GM21390 (cell line): Measurements from ENCODE around the gene TF.

ENCODE experiments used
- ATAC-seq: cut with Tn5 transposase; IDR thresholded peaks from one replicate; pipeline ENCODE4 v1.9.1; 2021; ENCODE audit not compliant: unreplicated experiment

The TF gene

DNA sequence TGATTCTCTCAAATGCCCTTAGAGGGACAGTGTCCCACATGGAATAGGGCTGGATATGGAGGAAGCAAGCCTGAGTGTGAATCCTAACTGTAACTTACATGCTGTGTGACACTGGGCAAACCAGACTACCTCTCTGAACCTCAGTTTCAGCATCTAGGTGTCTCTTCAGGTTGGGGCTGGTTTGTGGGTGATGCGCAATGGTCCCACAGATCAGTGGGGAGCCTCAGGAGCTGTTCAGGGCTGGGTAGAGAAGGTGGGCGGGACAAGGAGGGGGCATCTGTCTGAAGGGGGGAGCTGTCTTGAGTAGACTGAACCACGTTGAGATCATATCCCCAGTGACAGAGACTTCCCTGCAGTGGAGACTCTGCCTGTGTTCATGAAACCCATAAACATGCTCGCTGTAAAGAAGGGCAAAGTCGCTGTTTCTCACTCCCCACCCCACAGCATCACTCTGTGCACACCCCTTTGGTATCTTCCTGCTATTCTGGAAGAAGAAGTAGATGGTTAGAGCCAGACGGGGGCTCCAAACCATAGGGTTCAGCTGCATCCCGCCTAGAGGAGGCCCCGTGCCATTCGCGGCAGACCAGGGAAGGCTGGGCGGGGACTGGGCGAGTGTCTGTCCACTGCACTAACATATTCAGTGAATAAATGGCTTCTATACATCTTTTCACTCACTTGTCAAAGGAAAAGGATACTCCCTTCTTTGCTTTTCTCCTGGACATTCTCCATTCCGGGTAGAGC is 87.9 kb downstream of the TF start:
- no peak for ATAC-seq

DNA sequence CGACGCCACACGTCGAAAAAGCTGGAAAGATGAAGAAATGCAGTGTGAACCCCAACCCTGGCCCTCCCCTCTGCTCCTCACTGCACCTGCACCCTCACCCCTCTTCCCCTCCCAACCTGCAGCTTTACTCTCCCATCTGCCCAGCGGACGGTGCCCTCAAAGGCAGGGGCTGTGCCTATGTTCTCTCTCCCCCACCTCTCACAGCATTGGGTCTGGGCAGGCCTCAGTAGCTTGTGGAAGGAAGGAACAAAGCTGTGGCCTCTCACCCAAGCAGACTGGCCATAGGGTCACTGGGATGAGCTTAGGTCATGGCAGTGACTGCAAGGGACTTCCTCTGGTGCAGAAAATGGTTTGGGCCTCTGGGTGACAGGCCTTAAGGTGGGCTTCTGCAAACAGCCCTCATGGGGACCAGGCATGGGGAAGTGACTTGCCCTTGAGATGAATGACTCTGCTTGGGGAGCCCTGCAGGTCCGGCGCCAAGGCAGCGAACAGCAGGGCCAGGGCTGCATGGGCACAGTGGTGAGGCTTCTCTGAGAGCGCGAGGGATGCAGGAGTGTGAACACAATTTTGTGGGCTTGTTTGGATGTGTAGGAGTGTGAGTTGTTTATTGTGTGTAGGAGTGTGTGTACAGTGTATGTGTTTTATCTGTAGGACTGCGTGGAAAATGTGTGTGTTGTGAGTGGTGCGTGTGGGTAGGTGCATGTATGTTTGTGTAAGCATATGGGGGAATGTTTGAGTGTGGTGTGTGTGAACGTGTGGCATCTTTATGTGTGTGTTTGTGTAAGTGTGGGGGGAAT is 88.6 kb downstream of the TF start:
- ATAC-seq, result no peak

DNA sequence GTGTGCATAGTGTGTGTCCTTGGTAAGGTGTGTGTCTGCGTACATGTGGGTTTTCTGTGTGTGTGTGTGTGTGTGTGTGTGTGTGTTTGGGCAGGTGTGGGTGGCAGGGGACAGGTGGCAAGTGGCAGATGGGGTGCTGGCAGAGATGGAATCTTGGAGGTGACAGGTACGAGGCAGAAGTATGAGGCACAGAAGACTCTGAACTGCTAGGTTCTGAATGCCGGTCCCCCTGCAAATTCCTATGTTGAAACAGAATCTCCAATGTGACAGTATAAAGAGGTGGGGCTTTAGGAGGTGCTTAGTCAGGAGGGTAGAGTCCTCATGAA is 89.2 kb downstream of the TF start:
- no peak for ATAC-seq

DNA sequence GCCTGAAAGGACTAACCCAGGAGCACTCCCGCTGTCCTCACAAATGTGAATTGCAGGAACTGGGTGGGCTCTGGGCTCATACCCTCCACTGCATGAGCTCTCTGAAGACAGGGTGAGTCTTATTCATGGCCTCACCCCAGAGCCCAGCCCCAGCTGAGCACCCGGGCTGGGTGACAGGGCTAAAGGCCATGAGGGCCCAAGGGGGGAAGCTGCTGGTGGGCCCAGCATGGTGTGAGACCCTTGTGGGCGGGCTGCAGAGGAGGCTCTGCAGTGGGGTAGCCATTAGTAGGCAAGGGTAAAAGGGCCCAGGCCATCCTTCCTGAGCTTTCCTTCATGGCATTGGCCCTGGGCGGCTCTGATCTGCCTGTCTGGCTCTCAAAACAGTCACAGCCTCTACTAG is 89.8 kb downstream of the TF start:
- no peak for ATAC-seq

DNA sequence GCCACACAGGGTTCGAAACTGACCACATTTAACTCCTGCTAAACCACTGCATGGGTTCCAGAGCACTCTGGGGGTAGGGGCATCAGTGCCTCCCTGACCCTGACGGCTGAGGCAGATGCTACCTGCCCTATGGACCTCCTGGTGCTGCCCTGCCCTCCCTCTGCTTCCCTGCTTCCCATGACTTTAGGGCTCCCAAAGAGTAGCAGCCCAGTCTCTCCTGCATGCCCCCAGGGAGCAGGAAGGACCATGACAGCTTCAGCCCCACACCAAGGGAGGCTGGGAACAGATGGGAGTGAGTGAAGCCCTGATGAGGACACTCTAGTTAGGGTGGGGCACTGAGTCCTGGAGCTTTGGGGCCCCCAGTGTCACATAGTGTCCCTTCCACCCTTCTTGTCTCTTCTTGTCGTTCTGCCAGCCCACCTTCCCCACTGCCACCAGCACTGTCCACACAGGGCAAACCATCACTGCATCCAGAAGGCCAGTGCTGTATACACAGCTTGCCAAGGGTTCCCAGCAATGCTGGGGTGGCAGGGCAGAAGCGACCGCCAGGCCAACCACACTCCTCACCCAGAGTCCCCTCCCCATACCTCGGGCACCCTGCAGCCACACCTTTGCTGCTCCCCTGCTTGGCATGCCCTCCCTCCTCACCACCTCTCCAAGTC is 90.4 kb downstream of the TF start:
- ATAC-seq, result no peak

DNA sequence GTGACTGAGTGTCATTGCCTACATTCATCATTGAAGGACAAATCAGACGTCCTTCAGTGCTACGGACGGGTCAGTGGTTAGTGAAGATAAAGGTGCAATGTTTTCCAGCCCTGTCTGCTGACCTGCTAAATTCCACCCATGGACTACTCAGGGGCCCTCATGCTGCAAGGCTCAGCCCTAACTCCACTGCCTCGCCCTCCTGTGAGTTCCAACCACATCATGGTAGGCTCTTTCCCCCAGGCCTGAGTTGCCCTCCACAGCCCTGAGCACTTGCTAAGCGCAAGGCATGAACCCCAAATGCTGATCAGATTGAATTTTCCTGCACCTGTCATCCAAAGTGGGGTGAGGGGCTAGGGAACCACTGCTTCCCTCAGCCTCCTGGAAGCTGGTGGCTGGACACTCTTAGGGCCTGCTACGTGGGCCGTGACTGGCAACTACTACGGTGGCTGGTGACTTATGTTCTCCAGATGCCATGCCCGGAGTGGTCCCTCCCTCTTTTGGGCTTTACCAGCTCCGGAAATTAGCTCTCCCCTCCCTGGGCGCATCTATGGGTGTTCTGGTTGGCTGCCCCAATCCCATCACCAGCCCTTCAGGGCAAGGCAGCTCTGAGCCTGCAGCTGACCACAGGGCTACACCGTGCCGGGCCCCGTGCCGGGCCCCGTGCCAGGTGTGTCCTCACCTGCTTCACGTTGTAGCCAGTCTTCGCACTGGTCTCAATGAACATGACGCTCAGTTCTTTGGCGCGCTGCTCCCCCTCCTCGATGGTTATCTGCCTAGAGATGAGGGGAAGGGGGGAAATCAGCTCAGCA is 91.5 kb downstream of the TF start:
- ATAC-seq, result no peak

DNA sequence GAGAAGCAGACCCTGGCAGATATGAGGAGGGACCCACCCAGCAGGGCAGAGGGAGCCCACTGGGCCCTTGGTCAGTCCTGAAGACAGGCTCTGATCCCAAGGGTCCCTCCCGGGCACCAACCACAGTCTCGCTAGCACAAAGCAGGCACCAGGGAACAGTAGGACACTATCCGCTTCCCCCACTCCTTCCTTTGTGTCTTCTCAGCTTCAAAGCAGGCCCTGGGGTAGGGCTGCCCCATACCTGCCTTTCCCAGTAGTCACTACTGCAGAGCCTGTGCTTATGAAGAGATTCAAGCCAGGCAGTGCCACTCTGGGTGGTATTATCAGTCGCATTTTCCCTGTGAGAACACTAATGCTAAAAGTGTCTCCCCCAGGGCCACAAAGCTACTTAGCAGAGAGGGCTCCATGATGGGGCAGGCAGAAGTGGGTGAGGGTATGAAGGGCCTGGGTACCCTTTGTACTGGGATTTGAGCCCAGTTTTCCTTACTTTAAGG is 92.2 kb downstream of the TF start:
- ATAC-seq, result no peak

DNA sequence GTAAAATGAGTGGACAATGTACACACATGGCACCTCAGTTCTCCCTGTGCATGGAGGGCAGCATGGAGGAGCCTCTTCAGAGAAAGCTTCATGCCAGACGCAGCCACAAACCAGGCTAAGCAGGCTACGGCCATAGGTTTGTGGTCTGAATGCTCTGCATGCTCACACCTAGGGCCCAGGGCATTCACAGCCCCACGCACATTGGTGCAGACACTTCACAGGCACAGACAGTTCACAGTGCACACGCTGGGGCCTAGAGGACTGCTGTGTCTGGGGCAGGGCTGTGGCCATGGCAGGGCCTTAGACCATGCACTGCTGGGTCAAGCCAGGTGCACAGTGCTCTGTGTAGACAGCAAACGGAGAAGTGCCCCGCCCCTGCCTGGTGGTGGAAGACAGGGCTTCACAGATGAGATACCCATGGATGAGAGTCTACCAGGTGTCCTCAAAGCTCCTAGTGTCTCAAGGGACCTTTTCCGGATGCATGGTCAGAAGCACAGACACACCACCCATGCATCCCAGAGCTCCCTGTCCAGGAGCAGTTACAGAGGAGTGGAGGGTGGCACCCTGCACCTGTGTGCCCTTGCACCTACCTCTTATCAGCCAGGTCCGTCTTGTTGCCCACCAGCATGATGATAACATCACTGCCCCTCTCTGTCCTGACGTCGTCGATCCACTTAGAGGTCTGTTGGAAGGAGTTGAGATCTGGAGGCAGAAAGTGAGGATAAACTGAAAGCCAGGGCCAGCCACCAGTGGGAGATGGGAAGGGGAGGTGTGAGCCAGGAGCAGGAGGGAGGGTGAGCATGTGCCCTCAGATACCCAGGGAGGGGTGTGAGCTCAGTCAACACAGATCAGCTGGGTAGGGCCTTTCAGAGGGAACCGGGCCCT is 93.0 kb downstream of the TF start:
- ATAC-seq, result no peak

DNA sequence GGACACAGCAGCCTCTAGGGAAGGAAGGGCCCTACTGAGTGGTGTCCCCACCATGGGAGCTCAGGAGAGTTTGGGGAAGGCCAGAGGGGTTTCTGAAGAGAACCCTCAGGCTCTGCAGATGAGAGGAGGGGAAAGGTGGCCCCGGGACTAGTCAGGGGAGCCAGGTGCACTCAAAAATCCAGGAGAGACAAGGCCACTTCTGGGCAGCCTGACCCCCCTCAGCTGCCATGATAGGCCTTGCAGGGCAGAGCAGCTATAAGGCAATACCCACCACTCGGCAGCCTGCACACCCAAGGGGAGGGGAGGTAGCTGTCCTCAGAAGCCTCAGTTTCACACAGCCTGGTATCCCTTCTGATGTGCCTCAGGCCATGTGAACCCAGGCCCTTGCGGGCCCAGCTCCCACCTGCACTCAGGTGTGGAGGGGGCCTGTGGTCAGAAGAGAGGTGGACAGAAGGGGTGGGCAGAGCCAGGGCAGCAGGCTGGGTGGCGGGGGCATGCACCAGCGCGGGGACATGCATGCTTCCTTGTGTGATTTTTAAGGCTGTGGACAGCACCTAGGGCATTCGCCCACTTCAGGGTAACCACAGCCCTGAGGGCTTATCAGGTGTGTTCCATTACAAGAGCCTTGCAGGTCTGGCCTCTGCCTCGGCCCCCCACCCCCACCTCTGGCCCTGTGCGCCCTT is 94.0 kb downstream of the TF start:
- no peak for ATAC-seq

DNA sequence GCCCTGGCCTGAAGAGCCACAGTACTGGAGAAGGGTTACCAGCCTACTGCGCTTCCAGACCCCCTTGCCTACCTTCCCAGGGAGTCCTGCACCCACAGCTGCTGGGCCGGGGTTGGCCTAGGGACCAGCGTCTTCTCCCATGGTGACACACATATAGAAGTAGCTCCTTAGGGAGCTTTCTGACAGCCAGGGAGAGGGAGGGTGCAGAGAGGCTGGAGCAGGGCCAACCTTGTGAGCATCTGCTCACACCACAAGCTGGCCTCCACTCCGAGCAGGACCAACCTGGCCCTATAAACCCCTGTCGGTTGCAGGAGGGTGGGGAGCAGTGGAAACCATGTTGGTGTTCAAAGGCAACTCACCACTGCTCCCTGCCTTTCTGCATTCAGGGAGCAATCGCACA is 94.6 kb downstream of the TF start:
- ATAC-seq, result no peak

DNA sequence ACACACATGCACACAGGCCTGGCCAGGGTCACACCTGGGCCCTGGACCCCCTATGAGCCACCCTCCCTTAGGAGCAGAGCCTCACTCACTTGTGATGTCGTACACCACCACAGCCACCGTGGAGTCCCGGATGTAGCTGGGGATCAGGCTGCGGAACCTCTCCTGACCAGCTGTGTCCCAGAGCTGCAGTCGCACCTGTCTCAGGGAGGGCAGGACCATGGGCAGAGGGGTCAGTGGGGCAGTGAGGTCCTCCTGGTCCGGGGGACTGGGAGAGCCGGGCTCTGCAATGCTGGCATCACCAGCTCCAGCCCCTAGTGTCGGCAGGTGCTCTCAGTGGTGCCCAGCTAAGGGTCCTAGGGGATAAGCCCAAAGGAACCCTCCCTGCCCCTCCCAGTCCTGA is 95.0 kb downstream of the TF start:
- no peak for ATAC-seq

DNA sequence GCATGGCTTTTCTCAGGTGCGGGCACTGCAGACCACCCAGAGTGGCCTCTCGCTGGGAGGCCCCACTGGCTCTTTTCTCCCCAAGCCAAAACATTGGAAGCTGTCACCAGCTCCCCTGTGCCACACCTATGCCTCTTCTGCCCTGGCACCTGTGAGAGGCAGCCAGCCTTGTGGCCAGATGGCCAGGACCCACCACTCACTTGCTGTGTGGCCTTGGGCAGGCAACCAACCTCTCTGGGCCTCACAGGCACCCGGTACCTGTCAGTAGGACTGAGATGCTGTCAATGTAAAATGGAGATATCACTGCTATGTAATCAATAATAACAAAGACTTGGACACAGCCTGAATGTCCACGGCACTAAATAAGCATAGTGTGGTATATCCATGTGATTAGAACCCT is 96.0 kb downstream of the TF start:
- no peak for ATAC-seq

DNA sequence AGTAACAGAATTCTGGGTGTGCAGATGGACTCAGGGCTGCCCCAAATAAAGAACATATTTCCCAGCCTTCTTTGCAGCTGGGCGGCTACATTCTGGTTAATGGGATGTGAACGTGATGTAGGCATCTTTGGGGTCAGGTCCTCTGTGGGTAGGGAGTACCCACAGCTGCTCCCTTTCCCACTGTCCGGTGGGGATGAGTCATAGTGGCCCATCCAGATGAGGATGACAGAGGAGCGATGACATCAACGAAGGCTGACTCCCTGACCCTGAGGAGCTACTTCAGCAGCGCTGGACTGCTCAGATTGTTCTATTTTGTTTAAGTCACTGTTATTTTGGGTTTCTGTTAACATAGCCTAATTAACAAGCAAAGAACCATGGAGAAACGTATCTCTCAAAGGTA is 97.4 kb downstream of the TF start:
- no peak for ATAC-seq

DNA sequence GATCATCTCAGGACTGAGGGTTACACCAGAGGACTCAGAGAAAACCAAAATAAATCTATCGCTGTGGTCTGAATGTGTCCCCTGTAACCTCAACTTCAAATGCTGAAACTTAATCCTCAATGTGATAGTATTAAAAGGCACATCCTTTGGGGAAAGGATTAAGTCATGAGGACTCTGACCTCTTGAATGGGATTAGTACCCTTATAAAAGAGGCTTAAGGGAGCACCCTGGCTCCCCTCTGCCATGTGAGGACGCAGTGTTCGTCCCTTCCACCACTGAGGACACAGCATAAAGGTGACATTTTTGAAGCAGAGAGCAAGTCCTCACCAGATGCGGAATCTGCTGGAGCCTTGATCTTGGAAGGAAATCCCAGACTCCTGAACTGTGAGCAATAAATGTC is 98.9 kb downstream of the TF start:
- no peak for ATAC-seq
